ENCODE results near the gene APRT. TPM values are rescaled to one million over a fixed set of nuclear protein-coding genes. Genes with fewer than 3 reads are reported as not detected.

APRT gene
- total and polyA plus RNA-seq, 10 of the 15 experiments (the other 5 are each of a cell fraction or from before 2014, with no cell fraction given), result 30.6 to 495 (median 166) TPM

DNA sequence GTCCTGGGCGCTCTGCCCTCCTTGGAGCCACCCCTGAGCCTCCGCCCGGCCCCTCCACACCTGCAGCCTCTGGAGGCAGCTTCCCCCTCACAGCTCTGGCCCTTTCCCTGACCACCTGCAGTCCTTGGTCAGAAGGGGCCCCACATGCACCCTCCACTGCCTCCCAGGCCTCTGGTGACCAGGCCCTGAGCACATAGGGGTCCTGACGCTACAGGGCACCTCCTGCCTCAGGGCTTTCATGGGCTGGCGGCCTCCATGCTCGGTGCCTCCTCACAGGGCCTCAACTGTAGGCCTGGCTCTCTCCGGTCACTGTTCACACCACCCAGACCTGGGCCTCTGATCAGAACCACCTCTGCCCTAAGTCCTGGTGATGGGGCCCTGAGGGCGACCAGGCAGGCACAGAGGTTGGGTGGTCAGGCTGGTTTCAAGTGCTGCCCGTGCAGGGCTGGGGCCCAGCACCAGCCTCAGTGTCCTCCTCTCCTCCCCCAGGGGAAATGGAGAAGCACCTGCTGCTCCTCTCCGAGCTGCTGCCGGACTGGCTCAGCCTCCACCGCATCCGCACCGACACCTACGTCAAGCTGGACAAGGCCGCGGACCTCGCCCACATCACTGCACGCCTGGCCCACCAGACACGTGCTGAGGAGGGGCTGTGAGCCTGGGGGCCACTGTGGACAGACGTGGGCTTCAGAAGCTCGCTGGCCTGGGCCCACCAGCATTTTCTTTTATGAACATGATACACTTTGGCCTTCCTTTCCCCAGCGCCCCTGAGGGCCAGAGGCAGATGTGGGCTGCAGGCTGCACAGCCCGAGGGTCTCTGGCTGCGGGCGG, 3.9 kb downstream of the APRT start:
- H3K9me3 ChIP-seq (replicated peaks; ENCODE audit: control insufficient read depth, insufficient read depth, low read length), result no peaks in the 10 kb centered on the region
- ATAC-seq (no peak), FAIRE-seq (no peak), DNase-seq (ENCODE audit: low read depth, low spot score) (no peak)
- H3K9ac ChIP-seq (ENCODE audit: control insufficient read depth, insufficient read depth, low read length), result no peak overlapping the region
- no peaks in the 10 kb centered on the region for H3K27me3 ChIP-seq (replicated peaks in 1 of 2; ENCODE audit: control insufficient read depth in 2 of 2, insufficient read depth in 2 of 2, low read length in 1 of 2)
- ChIA-PET RAD21 (ENCODE audit: unreplicated experiment) (no interaction called here), CTCF (no interaction called here), POLR2A (no interaction called here), SMC1A (ENCODE audit: uncharacterized antibody, unreplicated experiment) (no interaction called here)
- H3K36me3 ChIP-seq (ENCODE audit: control insufficient read depth in 2 of 2, insufficient read depth in 2 of 2, low read length in 1 of 2), result peaks cover 6 to 42% of the 10 kb centered on the region in 2 experiments; a peak in 3 of 4 replicates
- H3K79me2 ChIP-seq (ENCODE audit: control insufficient read depth, insufficient read depth, low read length), result peaks cover 54% of the 10 kb centered on the region
- no peak overlapping the region for H3K4me3 ChIP-seq
- no TSS peak for BruUV-seq (replicated peaks)
- no peak overlapping the region for H3K27ac ChIP-seq (ENCODE audit: control insufficient read depth, insufficient read depth)
- TF ChIP-seq, protein P1, sequence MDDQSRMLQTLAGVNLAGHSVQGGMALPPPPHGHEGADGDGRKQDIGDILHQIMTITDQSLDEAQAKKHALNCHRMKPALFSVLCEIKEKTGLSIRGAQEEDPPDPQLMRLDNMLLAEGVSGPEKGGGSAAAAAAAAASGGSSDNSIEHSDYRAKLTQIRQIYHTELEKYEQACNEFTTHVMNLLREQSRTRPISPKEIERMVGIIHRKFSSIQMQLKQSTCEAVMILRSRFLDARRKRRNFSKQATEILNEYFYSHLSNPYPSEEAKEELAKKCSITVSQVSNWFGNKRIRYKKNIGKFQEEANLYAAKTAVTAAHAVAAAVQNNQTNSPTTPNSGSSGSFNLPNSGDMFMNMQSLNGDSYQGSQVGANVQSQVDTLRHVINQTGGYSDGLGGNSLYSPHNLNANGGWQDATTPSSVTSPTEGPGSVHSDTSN (IDR thresholded peaks at IDR 0.05; ENCODE audit: insufficient replicate concordance, low read depth, low read length), result no peak
- TF ChIP-seq ZNF622 (IDR thresholded peaks at IDR 0.05) (no peak), POLR2A (IDR thresholded peaks at IDR 0.05; ENCODE audit: low read depth, low read length) (peak; percentile 67), SUPT20H (IDR thresholded peaks at IDR 0.05; ENCODE audit: borderline replicate concordance, control insufficient read depth, low read depth, low read length) (no peak), ETV6 (conservative IDR thresholded peaks at IDR 0.05 in 1 of 2, IDR thresholded peaks at IDR 0.05 in 1 of 2; ENCODE audit: borderline replicate concordance in 1 of 2, low read depth in 1 of 2) (no peak), EP300 (IDR thresholded peaks at IDR 0.05; ENCODE audit: borderline replicate concordance in 1 of 2, control insufficient read depth in 1 of 2, low read depth in 2 of 2, low read length in 2 of 2) (no peak), HCFC1 (IDR thresholded peaks at IDR 0.05; ENCODE audit: low read length) (no peak), POLR2AphosphoS5 (IDR thresholded peaks at IDR 0.05; ENCODE audit: low read length) (0 out of 2 replicates have a peak, but pooled peaks have one; percentile 42)
- TF ChIP-seq, protein P2, sequence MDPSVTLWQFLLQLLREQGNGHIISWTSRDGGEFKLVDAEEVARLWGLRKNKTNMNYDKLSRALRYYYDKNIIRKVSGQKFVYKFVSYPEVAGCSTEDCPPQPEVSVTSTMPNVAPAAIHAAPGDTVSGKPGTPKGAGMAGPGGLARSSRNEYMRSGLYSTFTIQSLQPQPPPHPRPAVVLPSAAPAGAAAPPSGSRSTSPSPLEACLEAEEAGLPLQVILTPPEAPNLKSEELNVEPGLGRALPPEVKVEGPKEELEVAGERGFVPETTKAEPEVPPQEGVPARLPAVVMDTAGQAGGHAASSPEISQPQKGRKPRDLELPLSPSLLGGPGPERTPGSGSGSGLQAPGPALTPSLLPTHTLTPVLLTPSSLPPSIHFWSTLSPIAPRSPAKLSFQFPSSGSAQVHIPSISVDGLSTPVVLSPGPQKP (IDR thresholded peaks at IDR 0.05; ENCODE audit: low read depth, low read length), result no peak
- WGBS (ENCODE audit: insufficient coverage, insufficient replicate concordance, low lambda C conversion rate, missing lambda C conversion rate), result 91% methylated on average over 26 of the region's 26 CpGs
- H3K4me1 ChIP-seq (ENCODE audit: control insufficient read depth, insufficient read depth, low read length), result peaks cover 23% of the 10 kb centered on the region
- in situ Hi-C loops (cut with MboI) (no loop called here), intact Hi-C loops (cut with micrococcal nuclease; ENCODE audit: unreplicated experiment) (no loop called here)
- no peaks in the 10 kb centered on the region for H4K20me1 ChIP-seq (ENCODE audit: control insufficient read depth, insufficient read depth)
- H3K4me2 ChIP-seq (ENCODE audit: control insufficient read depth, insufficient read depth), result no peak overlapping the region
- H2AFZ ChIP-seq (ENCODE audit: control insufficient read depth, low read depth, low read length), result no peak overlapping the region

Data from GM12878 (cell line).